ENCODE results near the gene RC3H2.
"Not testable (repeated sequence)": the region's sequence is repeated elsewhere in the genome, so short reads cannot be mapped to it uniquely, and the experiment has no call there.

RC3H2 gene

GRCh38 chr9:122844137-122844536 lies 61.0 kb downstream of the RC3H2 start:
- no peak for DNase-seq

GRCh38 chr9:122841501-122841900 lies 63.7 kb downstream of the RC3H2 start:
- DNase-seq: no peak

- DNase-seq: not testable (repeated sequence)
Observed at GRCh38 chr9:122838441-122838840, 66.7 kb downstream of the RC3H2 start.

- DNase-seq: no peak
Observed at GRCh38 chr9:122837266-122837850, 67.8 kb downstream of the RC3H2 start.

GRCh38 chr9:122835313-122835731 lies 69.8 kb downstream of the RC3H2 start:
- no peak for DNase-seq

GRCh38 chr9:122832194-122832593 lies 73.0 kb downstream of the RC3H2 start:
- no peak for DNase-seq

GRCh38 chr9:122828965-122829284 lies 76.2 kb downstream of the RC3H2 start:
- not testable (repeated sequence) for DNase-seq

- no peak for DNase-seq
Observed at GRCh38 chr9:122827761-122828093, 77.4 kb downstream of the RC3H2 start.

- DNase-seq: no peak
Observed at GRCh38 chr9:122822938-122823337, 82.2 kb downstream of the RC3H2 start.

- DNase-seq: no peak
Observed at GRCh38 chr9:122822056-122822455, 83.1 kb downstream of the RC3H2 start.

- DNase-seq: no peak
Observed at GRCh38 chr9:122821278-122821943, 83.7 kb downstream of the RC3H2 start.

- DNase-seq: no peak
Observed at GRCh38 chr9:122820490-122820845, 84.7 kb downstream of the RC3H2 start.

GRCh38 chr9:122819791-122820489 lies 85.2 kb downstream of the RC3H2 start:
- DNase-seq: no peak

GRCh38 chr9:122819326-122819725 lies 85.8 kb downstream of the RC3H2 start:
- DNase-seq: no peak

GRCh38 chr9:122816163-122816867 lies 88.8 kb downstream of the RC3H2 start:
- DNase-seq: no peak

GRCh38 chr9:122815544-122815943 lies 89.6 kb downstream of the RC3H2 start:
- no peak for DNase-seq

GRCh38 chr9:122814545-122814944 lies 90.6 kb downstream of the RC3H2 start:
- no peak for DNase-seq

- no peak for DNase-seq
Observed at GRCh38 chr9:122812736-122813135, 92.4 kb downstream of the RC3H2 start.

- DNase-seq: no peak
Observed at GRCh38 chr9:122810306-122810946, 94.7 kb downstream of the RC3H2 start.

GRCh38 chr9:122809261-122809660 lies 95.9 kb downstream of the RC3H2 start:
- not testable (repeated sequence) for DNase-seq

- no peak for DNase-seq
Observed at GRCh38 chr9:122808141-122808540, 97.0 kb downstream of the RC3H2 start.

- no peak for DNase-seq
Observed at GRCh38 chr9:122807271-122807900, 97.8 kb downstream of the RC3H2 start.

- DNase-seq: no peak
Observed at GRCh38 chr9:122806661-122807060, 98.5 kb downstream of the RC3H2 start.

Measured in NK-92 treated with Interleukin-12 subunit alpha and Interleukin-12 subunit beta, amount 100 ng/mL, for 24 hours (cell line).